ENCODE measurements around the gene KRT6B.

The KRT6B gene

DNA sequence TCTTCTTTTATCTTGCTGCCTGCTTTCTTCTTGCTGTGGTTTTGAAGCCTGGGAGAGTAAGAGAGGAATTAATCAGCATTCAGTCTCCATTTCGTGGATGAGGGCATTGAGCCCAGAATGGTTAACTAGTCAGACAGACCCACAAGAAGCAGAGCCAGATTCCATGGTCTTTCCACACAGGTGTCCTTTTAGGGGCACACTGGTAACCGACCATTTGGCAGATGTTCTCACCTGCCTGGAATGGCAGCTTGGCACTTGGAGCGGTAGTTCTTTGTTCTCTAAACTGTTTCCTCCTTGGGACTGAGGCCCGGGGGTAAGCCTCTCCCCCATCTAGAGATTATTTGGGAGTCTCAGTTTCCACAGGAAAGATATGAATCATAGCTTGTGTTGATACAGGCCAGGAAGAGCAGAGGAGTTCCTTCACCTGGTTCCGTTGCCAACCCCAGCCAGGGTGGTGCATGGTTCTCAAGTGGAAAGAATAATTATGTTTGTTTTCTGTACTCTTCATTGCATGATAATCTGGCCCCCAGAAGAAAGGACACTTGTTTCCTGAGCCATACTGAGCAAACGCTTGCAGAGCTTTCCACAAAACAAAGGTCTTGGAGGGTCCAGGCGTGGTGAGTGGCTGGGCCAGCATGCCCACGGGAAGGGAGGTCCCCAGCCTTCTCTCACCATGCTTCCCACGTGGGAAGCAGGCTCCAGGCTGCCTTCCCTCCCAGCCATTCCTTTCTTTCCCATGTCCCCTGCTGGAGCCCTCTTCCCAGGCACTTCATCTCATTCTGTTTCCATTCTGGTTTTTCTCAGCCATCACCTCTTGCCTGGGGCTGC lies 15.7 kb downstream of the KRT6B start:
- DNase-seq (ENCODE audit: low spot score): no peak

GRCh38 chr12:52435659-52435999 lies 16.3 kb downstream of the KRT6B start:
- no peak for DNase-seq (ENCODE audit: low spot score)

DNA sequence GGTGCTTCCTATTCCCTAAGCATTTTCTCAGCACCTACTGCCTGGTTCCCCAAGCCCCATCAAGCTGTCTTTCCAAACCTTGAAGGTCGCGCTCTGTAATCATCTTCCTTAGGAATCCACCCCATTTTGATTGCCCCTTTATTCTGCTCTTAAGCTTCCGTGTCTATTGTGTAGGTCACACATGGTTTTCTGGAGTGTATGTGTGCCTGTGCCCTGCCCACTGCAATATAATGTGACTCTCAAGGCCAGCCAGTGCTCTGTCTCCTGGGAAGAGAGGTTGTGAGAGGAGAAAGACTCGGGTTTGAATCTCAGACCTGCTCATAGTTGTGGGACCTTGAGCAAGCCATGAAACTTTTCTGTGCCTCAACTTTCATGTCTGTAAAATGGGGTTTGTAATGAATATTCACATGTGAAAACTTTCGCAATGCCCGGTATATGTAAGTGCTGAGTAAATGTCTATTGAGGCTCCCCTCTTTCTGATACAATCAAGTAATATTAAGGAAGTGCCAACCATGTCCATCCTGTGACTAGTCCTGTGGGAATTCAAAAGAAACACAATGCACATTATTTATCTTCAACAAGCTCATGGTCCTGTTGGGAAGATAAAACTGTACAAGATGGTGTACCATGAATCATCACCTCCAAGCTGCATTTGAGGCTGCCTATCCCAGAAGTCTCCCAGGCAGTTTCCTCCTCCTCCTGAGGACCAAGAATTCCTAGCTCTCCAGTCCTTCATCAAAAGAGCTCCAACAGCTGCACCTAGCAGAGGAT lies 17.0 kb downstream of the KRT6B start:
- DNase-seq (ENCODE audit: low spot score): no peak

GRCh38 chr12:52434081-52434733 lies 17.7 kb downstream of the KRT6B start, which contains the start of gene KRT75:
Gene KRT75, minus strand, starts transcription at chr12:52434371. Its CDS starts 67 bp downstream, at chr12:52434304.
- DNase-seq (ENCODE audit: low spot score): no peak

DNA sequence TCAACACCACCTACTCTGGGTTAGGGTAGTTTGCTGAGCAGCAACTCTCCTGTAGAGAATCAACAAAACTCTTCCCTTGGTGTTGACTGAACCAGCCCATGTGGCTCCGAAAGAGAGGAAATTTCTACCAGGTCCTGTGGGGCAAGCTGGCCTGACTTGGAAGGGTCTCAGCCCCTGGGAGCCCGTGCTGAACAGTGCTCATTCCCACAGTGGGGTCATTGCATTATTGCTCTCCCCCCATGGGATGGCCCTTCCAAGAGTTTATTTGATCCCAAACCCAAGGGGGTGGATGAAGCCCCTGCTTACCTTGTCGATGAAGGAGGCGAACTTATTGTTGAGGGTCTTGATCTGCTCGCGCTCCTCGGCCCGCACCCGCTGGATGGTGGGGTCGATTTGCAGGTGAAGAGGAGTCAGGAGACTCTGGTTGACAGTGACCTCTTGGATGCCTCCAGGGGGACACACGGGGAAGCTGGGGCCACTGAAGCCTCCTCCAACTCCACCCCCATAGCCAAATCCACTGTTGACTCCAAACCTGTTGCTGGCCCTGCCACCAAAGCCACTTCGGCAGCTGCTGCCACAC lies 18.4 kb downstream of the KRT6B start:
- DNase-seq (ENCODE audit: low spot score): no peak

DNA sequence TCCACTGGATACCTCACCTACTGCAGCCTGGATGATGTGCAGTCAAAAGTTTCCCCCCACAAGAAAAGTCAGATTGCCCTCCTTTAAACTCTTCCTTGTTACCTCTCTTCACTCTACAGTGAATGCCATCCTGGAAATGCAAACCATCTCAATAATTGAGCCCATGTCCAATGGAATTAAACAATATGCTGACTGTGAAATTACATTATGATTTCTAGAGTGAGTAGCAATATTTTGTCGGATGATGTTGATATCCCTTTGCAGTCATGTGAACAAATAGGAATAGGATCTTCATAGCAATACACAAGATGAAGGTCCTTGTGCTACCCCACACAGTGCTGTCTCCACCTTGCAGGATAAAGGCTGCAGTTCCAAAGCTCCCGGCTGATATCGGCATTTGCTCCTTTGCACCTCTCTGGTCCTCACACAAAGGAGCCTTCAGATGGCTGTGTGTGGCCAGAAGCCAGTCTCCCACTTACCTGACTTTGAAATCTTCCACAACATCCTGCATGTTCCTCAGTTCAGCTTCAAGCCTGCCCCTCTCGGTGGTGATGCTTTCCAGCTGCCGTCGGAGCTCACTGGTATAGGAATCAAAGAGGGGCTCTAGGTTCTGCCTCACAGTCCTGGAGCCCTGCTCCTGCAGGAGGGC lies 19.3 kb downstream of the KRT6B start:
- DNase-seq (ENCODE audit: low spot score): no peak

GRCh38 chr12:52428121-52428520 lies 23.8 kb downstream of the KRT6B start:
- DNase-seq (ENCODE audit: low spot score): no peak

GRCh38 chr12:52427083-52427482 lies 24.9 kb downstream of the KRT6B start:
- no peak for DNase-seq (ENCODE audit: low spot score)

GRCh38 chr12:52426034-52426433 lies 25.9 kb downstream of the KRT6B start:
- no peak for DNase-seq (ENCODE audit: low spot score)

GRCh38 chr12:52425466-52425865 lies 26.5 kb downstream of the KRT6B start:
- no peak for DNase-seq (ENCODE audit: low spot score)

DNA sequence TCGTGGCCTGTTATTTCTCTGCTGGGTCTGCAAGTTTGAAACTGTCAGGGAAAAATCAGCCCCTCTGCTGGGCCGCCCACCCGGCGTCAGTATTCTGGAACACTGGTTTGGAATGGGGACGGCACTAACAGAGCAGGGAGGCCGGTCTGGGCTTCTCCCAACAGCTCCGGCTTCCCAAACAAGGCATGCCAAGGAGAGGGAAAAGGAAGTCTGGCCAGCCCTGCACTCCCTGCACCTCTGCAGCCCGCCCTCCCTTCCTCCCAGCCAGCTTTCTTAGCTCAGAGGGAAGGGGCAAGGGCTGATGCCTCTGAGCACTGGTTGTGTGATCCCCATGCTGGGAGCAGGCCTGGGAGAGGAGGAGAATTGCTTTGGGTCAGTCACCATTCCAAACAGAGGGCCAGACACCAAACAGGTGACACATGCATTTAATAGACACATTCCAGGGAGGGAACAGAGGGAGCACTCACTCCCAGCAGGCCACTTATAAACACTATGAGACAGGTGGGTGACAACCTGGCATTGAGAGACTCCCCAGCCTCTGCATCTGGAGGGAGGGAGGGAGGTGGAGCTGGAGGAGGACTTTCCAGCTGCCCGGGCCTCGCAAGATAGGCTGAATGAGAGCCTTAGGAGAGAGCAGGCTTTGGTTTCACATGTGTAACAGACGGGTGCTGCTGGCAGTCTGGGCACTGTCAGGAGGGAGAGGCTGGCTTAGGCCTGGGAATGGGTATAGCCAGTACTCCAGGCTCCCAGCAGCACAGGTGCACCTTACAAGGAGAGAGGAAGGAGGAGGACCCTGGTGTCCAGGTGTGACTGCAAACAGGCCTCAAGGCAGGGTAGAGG lies 28.1 kb downstream of the KRT6B start:
- DNase-seq (ENCODE audit: low spot score): no peak

- no peak for DNase-seq (ENCODE audit: low spot score)
These were observed 28.9 kb downstream of the KRT6B start for GRCh38 chr12:52423035-52423434.

GRCh38 chr12:52419656-52420055 lies 32.3 kb downstream of the KRT6B start:
- no peak for DNase-seq (ENCODE audit: low spot score)

DNA sequence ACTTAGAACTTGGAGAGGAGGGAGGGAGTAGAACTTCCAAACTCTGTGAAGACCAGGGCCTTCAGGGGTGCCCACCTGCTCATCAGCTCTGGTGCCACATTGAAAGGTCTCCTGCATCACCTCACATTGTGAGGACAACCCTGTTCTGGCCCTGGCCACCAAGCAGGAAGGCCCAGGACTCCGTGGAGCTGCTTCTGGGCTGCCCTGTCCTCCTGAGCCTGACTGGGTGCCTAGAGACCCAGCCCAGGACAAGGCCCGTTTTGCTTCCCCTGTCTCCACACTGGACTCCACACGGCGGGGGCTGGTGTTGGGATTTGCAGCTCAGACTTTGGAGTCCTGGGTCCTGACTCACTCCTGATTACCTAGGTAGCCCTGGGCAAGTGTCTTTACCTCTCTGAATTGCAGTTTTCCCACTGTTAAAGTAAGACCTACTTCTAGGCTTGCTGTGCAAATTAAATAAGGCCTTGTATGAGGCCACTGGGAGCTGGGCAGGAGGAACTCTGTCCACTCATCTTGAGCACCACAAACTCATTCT lies 33.3 kb downstream of the KRT6B start:
- DNase-seq (ENCODE audit: low spot score): no peak

- no peak for DNase-seq (ENCODE audit: low spot score)
These were observed 34.2 kb downstream of the KRT6B start for GRCh38 chr12:52417740-52418139.

DNA sequence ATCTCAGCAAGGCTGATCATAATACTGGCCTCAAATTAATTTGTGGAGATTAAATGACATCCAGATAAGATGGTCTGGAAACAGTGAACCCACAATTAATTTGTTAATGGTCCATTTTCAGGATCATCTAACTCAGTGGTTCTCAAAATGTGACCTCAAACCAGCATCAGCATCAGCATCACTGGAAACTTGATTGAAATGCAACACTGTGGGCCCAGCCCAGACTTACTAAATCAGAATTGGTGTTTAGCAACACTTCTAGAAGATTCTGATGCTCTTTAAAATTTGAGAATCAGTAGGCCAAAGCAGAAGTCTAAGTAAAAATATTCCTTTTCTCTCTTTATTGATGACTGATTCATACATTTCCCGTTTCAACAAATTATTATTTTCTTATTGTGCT lies 35.2 kb downstream of the KRT6B start:
- DNase-seq (ENCODE audit: low spot score): no peak

DNA sequence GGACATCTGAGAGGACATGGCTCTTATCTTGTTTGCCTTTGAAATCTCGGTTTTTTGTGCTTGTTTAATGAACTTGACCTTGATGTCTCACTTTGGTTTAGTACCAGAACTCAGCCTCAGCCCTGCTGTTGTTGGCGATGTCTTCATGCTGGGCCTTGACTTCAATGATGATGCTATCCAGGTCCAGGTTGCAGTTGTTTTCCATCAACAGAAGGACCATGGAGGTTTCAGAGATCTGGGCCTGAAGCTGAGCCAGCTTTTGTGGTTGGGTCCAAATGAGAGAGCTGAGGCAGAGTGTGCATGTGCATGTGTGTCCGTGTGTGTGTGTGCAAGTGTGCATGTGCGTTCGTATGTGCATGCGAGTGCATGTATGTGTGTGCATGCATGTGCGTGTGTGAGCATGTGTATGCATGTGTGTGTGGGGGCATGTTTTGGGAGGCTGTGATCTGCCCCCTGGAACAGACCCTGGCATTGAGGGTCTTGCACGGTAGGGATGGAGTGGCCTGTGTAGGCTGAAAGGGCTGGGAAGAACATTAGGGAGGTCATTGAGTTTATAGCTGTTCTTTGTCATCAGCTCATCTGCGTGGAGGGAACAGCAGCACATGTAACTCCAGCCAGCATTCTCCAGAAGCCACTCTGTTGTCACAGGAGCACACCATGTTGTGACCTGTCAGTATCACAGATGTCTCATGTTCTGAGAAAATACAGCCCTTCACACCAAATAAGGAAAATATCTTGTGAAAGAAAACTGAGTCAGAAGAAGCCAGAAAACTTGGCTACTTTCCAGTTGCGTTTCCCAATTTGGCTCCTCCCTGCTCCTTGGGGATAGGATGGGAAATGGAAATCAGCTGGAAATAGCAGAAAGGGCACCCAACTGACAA lies 35.8 kb downstream of the KRT6B start:
- DNase-seq (ENCODE audit: low spot score): no peak

- DNase-seq (ENCODE audit: low spot score): no peak
These were observed 37.0 kb downstream of the KRT6B start for GRCh38 chr12:52414936-52415335.

DNA sequence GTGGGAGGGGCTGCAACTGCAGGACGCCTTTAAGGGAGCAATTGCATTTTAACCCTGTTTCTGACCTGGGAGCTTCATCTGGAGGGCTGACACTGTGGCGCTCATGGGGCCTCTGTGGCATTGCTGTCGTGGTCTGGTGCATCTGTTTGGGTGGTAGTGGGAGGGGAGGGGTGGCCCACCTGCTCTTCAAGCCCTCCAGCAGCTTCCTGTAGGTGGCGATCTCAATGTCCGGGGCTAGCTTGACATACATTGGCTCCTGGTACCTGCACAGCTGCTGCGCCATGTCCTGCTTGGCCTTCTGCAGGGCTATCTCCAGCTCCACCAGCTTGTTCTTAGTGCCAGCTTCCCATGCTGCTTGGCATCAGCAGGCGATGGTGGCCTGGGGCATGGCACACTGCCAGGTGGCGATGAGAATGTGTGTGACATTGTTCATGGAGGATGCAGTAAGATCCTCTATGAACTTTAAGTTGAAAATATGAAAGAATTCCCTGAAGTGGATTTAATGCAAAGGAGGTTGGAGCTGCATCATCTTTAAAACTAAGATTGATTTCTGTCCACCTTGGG lies 38.1 kb downstream of the KRT6B start:
- DNase-seq (ENCODE audit: low spot score): no peak

Measured in D341Med (cell line).